HEK293 (cell line): ENCODE results near the gene ARHGAP6.

Experiments used
- CTCF ChIA-PET: fragments of 350-600 bp; formaldehyde crosslinking; extraction: SDS; loops from one replicate; lab custom pipeline; 2021; ENCODE audit warnings: antibody characterized with exemption; lab: Yijun Ruan, JAX
- POLR2A ChIA-PET: fragments of 300-600 bp; formaldehyde crosslinking; extraction: SDS; loops from one replicate; lab custom pipeline; 2020; ENCODE audit warnings: antibody characterized with exemption, inconsistent platforms; lab: Yijun Ruan, JAX
- H3K27ac ChIP-seq: fragments of 200-500 bp; sonication (Bioruptor generic); 2 replicates; pipeline ENCODE4 v1.5.1; 2014; ENCODE audit warnings: low read depth, low read length, control low read depth, inconsistent platforms; ENCODE audit errors: extremely low read depth
- H3K36me3 ChIP-seq, 2 experiments: fragments of 200-500 bp in 1 of 2; sonication (Bioruptor generic) in 1 of 2; 1 replicate in 1 of 2; 2 replicates in 1 of 2; pipeline ENCODE4 v1.5.1; 2014 to 2017; ENCODE audit warnings: inconsistent platforms in 2 of 2, low read length in 2 of 2; ENCODE audit not compliant: control insufficient read depth in 2 of 2, insufficient read depth in 1 of 2
- H3K4me1 ChIP-seq: fragments of 200-500 bp; sonication (Bioruptor generic); 2 replicates; pipeline ENCODE4 v1.5.1; 2014; ENCODE audit warnings: mild to moderate bottlenecking, low read length, inconsistent platforms; ENCODE audit not compliant: control insufficient read depth, insufficient read depth
- H3K4me3 ChIP-seq: 2 replicates; pipeline ENCODE4 v1.5.1; 2011; ENCODE audit warnings: low read depth, mild to moderate bottlenecking, control low read depth, low read length, moderate library complexity
- H3K9me3 ChIP-seq: fragments of 200-500 bp; sonication (Bioruptor generic); 2 replicates; pipeline ENCODE4 v1.5.1; 2014; ENCODE audit warnings: low read depth, low read length, inconsistent platforms; ENCODE audit not compliant: control insufficient read depth, insufficient read depth
- GLI2 ChIP-seq: fragments of 450-650 bp; formaldehyde crosslinking; IDR thresholded peaks from 2 replicates; pipeline ENCODE4; 2017; ENCODE audit warnings: missing biosample characterization, missing genetic modification characterization, low read depth, borderline replicate concordance
- KLF10 ChIP-seq: fragments of 450-650 bp; IDR thresholded peaks from 2 replicates; pipeline ENCODE4 v1.5.1; 2018; ENCODE audit warnings: missing biosample characterization, mild to moderate bottlenecking, missing genetic modification characterization
- KLF9 ChIP-seq: fragments of 450-650 bp; formaldehyde crosslinking; IDR thresholded peaks from 2 replicates; pipeline ENCODE4 v1.5.1; 2016; ENCODE audit warnings: missing biosample characterization, missing genetic modification characterization, low read depth
- PBX3 ChIP-seq: sonication (generic); formaldehyde crosslinking; IDR thresholded peaks from 2 replicates; pipeline ENCODE4 v1.8.1; 2022; ENCODE audit warnings: mild to moderate bottlenecking, moderate library complexity, missing genetic modification reagents
- PRDM10 ChIP-seq: fragments of 450-650 bp; formaldehyde crosslinking; IDR thresholded peaks from 2 replicates; pipeline ENCODE4 v1.5.1; 2016; ENCODE audit warnings: missing biosample characterization, missing genetic modification characterization
- TCF7L2 ChIP-seq: IDR thresholded peaks from 2 replicates; pipeline ENCODE4 v1.6.1; 2011; ENCODE audit warnings: low read depth, mild to moderate bottlenecking, inconsistent platforms, low read length, moderate library complexity, borderline replicate concordance
- ZBTB1 ChIP-seq: fragments of 450-650 bp; formaldehyde crosslinking; IDR thresholded peaks from 2 replicates; pipeline ENCODE4 v1.5.1; 2016; ENCODE audit warnings: missing biosample characterization, missing genetic modification characterization
- ZBTB21 ChIP-seq: fragments of 450-650 bp; formaldehyde crosslinking; IDR thresholded peaks from 2 replicates; pipeline ENCODE4 v1.5.1; 2017; ENCODE audit warnings: missing biosample characterization, missing genetic modification characterization
- ZNF280C ChIP-seq: fragments of 450-650 bp; formaldehyde crosslinking; IDR thresholded peaks from 2 replicates; pipeline ENCODE4 v1.5.1; 2016; ENCODE audit warnings: missing biosample characterization, missing genetic modification characterization
- ZNF37A ChIP-seq: fragments of 450-650 bp; IDR thresholded peaks from 2 replicates; pipeline ENCODE4 v1.5.1; 2018; ENCODE audit warnings: missing biosample characterization, missing genetic modification characterization
- ZNF488 ChIP-seq: fragments of 450-650 bp; formaldehyde crosslinking; IDR thresholded peaks from 2 replicates; pipeline ENCODE4 v1.5.1; 2016; ENCODE audit warnings: missing biosample characterization, missing genetic modification characterization
- ZNF585B ChIP-seq: fragments of 450-650 bp; formaldehyde crosslinking; IDR thresholded peaks from 2 replicates; pipeline ENCODE4 v1.5.1; 2016; ENCODE audit warnings: missing biosample characterization, missing genetic modification characterization
- ZNF626 ChIP-seq: fragments of 450-650 bp; sonication (Bioruptor Pico); formaldehyde crosslinking; IDR thresholded peaks from 2 replicates; pipeline ENCODE4 v1.5.1; 2018; ENCODE audit warnings: missing biosample characterization, missing genetic modification characterization, inconsistent platforms
- ZNF654 ChIP-seq: fragments of 450-650 bp; formaldehyde crosslinking; IDR thresholded peaks from 2 replicates; pipeline ENCODE4 v1.5.1; 2016; ENCODE audit warnings: low read depth, missing biosample characterization, missing genetic modification characterization
- ZNF658 ChIP-seq: fragments of 450-650 bp; formaldehyde crosslinking; IDR thresholded peaks from 2 replicates; pipeline ENCODE4; 2016; ENCODE audit warnings: missing biosample characterization, missing genetic modification characterization
- ZNF777 ChIP-seq: fragments of 450-650 bp; formaldehyde crosslinking; IDR thresholded peaks from 2 replicates; pipeline ENCODE4 v1.5.1; 2017; ENCODE audit warnings: missing biosample characterization, missing genetic modification characterization, borderline replicate concordance

ARHGAP6 gene

GRCh38 chrX:11143931-11144678 lies 521.6 kb downstream of the ARHGAP6 start:
- H3K27ac ChIP-seq, result no peak overlapping the region
- TF ChIP-seq ZNF654 (tag by site-specific recombination) (peak; percentile 45), ZNF626 (tag by site-specific recombination) (no peak)
- CTCF ChIA-PET, result interaction anchor here (1.1 to 1.9 kb wide), 3 partner anchors 9 to 628 kb away, joined by 4 to 8 read pairs (median 5); no protein-coding TSS in a partner anchor

GRCh38 chrX:11138498-11139390 lies 527.0 kb downstream of the ARHGAP6 start:
- POLR2A ChIA-PET, result no interaction called here
- TF ChIP-seq ZNF488 (tag by site-specific recombination), result no peak
- no peak for TF ChIP-seq TCF7L2
- TF ChIP-seq ZNF658 (tag by site-specific recombination), result no peak
- no peak for TF ChIP-seq ZBTB21 (tag by site-specific recombination)
- no peak for TF ChIP-seq ZNF585B (tag by site-specific recombination)
- TF ChIP-seq ZBTB1 (tag by site-specific recombination), result no peak
- TF ChIP-seq PRDM10 (tag by site-specific recombination), result no peak
- TF ChIP-seq KLF9 (tag by site-specific recombination), result no peak
- TF ChIP-seq ZNF37A (tag by site-specific recombination), result no peak
- TF ChIP-seq ZNF777, result no peak
- TF ChIP-seq ZNF280C (tag by site-specific recombination), result no peak
- no peak for TF ChIP-seq KLF10 (tag by site-specific recombination)
- TF ChIP-seq PBX3 (CRISPR knock-in tag), result no peak
- no peak for TF ChIP-seq GLI2
- no peak overlapping the region for H3K4me3 ChIP-seq
- H3K27ac ChIP-seq, result no peak overlapping the region
- H3K9me3 ChIP-seq, result no peaks in the 10 kb centered on the region
- CTCF ChIA-PET, result interaction anchor here (0.7 to 4.0 kb wide), 4 partner anchors 16 to 985 kb away, joined by 3 to 31 read pairs (median 8); no protein-coding TSS in a partner anchor
- H3K4me1 ChIP-seq, result no peaks in the 10 kb centered on the region
- H3K36me3 ChIP-seq, result no peaks in the 10 kb centered on the region

More at GRCh38 chrX:11143931-11144678, 521.6 kb downstream of the ARHGAP6 start:
- Histone ChIP-seq H3K4me1 (no peaks in the 10 kb centered on the region), H3K4me3 (no peak overlapping the region), H3K9me3 (no peaks in the 10 kb centered on the region), H3K36me3 (no peaks in the 10 kb centered on the region)
- POLR2A ChIA-PET, result no interaction called here
